Upper lobe of right lung (tissue), 1 donor: ENCODE measurements around the gene ARID5B. TPM values are rescaled to one million over a fixed set of nuclear protein-coding genes. Genes with fewer than 3 reads are reported as not detected.

ENCODE experiments used
- ATAC-seq: fragments of 200-7000 bp; cut with Tn5 transposase; one replicate; pipeline ENCODE4 v1.9.1; 2020; ENCODE audit warnings: mild to moderate bottlenecking, moderate library complexity
- DNase-seq: peaks from one replicate; pipeline ENCODE4 v3.0.0-alpha.2; 2020
- H3K27ac ChIP-seq: fragments of 200-600 bp; one replicate; pipeline ENCODE4 v1.8.0; 2022
- H3K27me3 ChIP-seq: fragments of 200-600 bp; one replicate; pipeline ENCODE4 v1.8.0; 2022; ENCODE audit warnings: mild to moderate bottlenecking
- H3K36me3 ChIP-seq: fragments of 200-600 bp; one replicate; pipeline ENCODE4 v1.8.0; 2022
- H3K4me1 ChIP-seq: fragments of 200-600 bp; one replicate; pipeline ENCODE4 v1.8.0; 2022
- H3K4me3 ChIP-seq: fragments of 200-600 bp; one replicate; pipeline ENCODE4 v1.8.0; 2022; ENCODE audit warnings: mild to moderate bottlenecking
- H3K9me3 ChIP-seq: fragments of 200-600 bp; one replicate; pipeline ENCODE4 v1.8.0; 2022
- CTCF ChIP-seq: fragments of 200-600 bp; IDR thresholded peaks from one replicate; pipeline ENCODE4 v1.8.0; 2022; ENCODE audit warnings: antibody characterized with exemption
- intact Hi-C: fragments of 100-400 bp; cut with DNase I; formaldehyde crosslinking; loops from one replicate; pipeline ENCODE4 v1.11.0; 2022
- total RNA-seq: library from RNA; stranded (reverse); fragmentation: NEBNext Ultra II Directional; extraction: Animal tissue kit (Norgen Biotek cat#: 25700); gene quantifications from one replicate; pipeline ENCODE4 v1.2.1, GENCODE V29; 2021
- donor health status: DM: no; HTN: yes; CAD: no; lungs with severe emphysema.

Gene ARID5B
- total RNA-seq, 1 donor from 2014 or later, result 34.1 TPM

DNA sequence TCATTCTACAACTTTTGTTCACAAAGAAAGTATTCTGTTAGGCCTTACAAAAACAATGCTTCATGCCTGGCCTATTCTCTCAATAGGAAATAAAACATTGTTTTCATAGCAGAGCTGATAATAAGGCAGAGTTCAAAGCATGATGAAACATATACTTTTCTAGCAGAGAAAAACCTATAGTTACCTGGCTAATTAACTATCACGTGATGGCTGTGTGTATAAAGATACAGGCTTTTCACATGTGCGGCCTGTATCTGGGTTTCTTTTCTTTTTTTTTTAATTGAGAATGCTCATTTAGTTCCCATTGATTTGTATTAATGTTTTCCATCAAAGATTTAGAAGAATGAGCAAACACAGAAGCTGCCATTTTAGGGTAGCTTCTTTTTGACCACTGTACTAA lies 51.7 kb downstream of the ARID5B start:
- no peak overlapping the region for H3K27ac ChIP-seq
- DNase-seq, result no peak
- intact Hi-C loops, result no loop called here
- H3K27me3 ChIP-seq, result no peaks in the 10 kb centered on the region
- ATAC-seq, result no peak
- no peaks in the 10 kb centered on the region for H3K9me3 ChIP-seq
- peaks cover 13% of the 10 kb centered on the region for H3K4me1 ChIP-seq
- H3K36me3 ChIP-seq, result peaks cover 7% of the 10 kb centered on the region
- TF ChIP-seq CTCF, result no peak
- no peak overlapping the region for H3K4me3 ChIP-seq

DNA sequence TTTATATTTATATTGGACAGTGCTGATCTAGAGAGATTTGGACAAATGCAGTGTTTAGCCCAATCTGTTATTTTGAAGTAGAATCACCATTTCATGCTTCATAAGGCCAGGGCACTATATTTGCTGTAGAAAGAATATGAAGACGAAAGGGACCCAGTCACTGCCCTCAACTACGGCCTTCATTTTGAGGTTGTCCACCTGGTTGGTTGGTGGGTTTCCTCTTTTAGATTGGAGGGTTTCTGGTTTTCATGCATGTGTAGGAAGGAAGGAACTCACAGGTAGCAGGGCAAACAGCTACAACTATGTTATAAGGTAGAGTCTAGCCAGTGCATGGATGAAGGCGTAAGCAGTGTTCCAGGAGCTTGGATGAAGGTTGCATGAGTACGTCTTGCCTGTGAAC lies 56.3 kb downstream of the ARID5B start:
- Histone ChIP-seq H3K4me3 (no peak overlapping the region), H3K36me3 (peaks cover 6% of the 10 kb centered on the region), H3K27ac (no peak overlapping the region), H3K9me3 (no peaks in the 10 kb centered on the region), H3K27me3 (no peaks in the 10 kb centered on the region), H3K4me1 (no peaks in the 10 kb centered on the region)
- TF ChIP-seq CTCF, result no peak
- ATAC-seq (no peak), DNase-seq (no peak)
- intact Hi-C loops, result no loop called here

DNA sequence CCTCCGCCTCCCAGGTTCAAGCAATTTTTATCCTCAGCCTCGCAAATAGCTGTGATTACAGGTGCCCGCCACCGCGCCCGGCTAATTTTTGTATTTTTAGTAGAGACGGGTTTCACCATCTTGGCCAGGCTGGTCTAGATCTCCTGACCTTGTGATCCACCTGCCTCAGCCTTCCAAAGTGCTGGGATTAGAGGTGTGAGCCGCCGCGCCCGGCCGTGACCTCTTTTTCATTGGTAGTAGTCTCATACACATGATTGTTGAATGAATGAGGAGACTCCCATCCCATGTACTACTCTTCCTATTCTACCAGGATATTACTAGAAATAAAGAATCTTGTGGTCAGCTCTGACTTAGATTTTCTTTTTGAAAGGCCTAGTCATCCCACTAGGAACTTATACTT lies 56.8 kb downstream of the ARID5B start:
- intact Hi-C loops, result no loop called here
- Histone ChIP-seq H3K4me3 (no peak overlapping the region), H3K9me3 (no peaks in the 10 kb centered on the region), H3K36me3 (peaks cover 6% of the 10 kb centered on the region), H3K4me1 (no peaks in the 10 kb centered on the region), H3K27ac (no peak overlapping the region), H3K27me3 (no peaks in the 10 kb centered on the region)
- DNase-seq (no peak), ATAC-seq (no peak)
- TF ChIP-seq CTCF, result no peak

DNA sequence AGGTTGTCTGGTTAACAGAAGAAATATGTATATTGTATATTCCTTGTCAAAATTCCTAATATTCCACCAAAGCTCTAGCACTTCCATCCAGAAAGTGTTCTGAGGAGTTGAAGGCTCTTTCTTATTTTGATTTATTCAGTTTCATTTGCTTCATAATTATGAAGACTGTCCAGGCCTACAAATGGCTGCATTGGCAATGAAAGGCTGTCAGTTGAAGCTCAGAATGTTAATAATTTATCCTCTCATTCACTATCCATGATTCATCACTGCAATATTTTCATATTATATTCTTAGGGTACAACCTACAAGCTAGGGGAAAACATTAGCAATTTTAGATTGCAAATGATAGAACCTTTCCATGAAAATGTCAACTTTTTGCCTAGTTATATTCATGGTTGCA lies 57.3 kb downstream of the ARID5B start:
- H3K4me3 ChIP-seq, result no peak overlapping the region
- H3K4me1 ChIP-seq, result peaks cover under 1% of the 10 kb centered on the region
- no peaks in the 10 kb centered on the region for H3K9me3 ChIP-seq
- intact Hi-C loops, result no loop called here
- DNase-seq, result no peak
- ATAC-seq, result no peak
- no peaks in the 10 kb centered on the region for H3K27me3 ChIP-seq
- no peak for TF ChIP-seq CTCF
- H3K27ac ChIP-seq, result no peak overlapping the region
- peaks cover 6% of the 10 kb centered on the region for H3K36me3 ChIP-seq

GRCh38 chr10:61959814-61960213 lies 58.3 kb downstream of the ARID5B start:
- Histone ChIP-seq H3K9me3 (no peaks in the 10 kb centered on the region), H3K36me3 (peaks cover 6% of the 10 kb centered on the region), H3K27ac (no peak overlapping the region), H3K4me1 (peaks cover 10% of the 10 kb centered on the region), H3K4me3 (no peak overlapping the region), H3K27me3 (no peaks in the 10 kb centered on the region)
- DNase-seq, result no peak
- TF ChIP-seq CTCF, result no peak
- ATAC-seq, result no peak
- intact Hi-C loops, result no loop called here

- DNase-seq (no peak), ATAC-seq (no peak)
- TF ChIP-seq CTCF, result no peak
- Histone ChIP-seq H3K9me3 (no peaks in the 10 kb centered on the region), H3K4me1 (peaks cover 12% of the 10 kb centered on the region), H3K36me3 (peaks cover 6% of the 10 kb centered on the region), H3K27ac (no peak overlapping the region), H3K27me3 (no peaks in the 10 kb centered on the region), H3K4me3 (no peak overlapping the region)
- intact Hi-C loops, result no loop called here
Measured at GRCh38 chr10:61960396-61961120, 59.1 kb downstream of the ARID5B start.
